SK-N-DZ (cell line): ENCODE data around the gene DAB1.

ENCODE experiments used
- DNase-seq: peaks from one replicate; pipeline ENCODE4 v3.0.0-alpha.2; 2015; ENCODE audit warnings: low spot score

DAB1 gene

GRCh38 chr1:57319791-57320190, 104.1 kb downstream of the DAB1 start:
- DNase-seq: no peak

GRCh38 chr1:57319165-57319564, 104.7 kb downstream of the DAB1 start:
- DNase-seq: no peak

DNA sequence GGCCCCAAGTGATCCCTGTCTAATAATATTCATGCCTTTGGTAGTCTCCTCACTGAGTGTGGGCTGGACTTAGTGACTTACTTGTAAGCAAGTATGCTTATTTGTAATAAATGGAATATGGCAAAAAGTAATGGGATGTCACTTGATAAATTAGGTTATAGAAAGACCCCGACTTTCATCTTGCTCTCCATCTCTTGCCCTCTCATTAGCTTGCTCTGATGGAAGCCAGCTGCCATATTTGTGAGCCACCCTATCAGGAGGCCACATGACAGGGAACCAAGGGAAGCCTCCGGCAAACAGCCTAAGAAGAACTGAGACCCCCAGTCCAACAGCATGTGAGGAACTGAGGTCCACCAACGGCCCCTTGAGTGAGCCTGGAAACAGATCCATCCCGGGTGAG, 107.0 kb downstream of the DAB1 start:
- no peak for DNase-seq

GRCh38 chr1:57316291-57316690, 107.6 kb downstream of the DAB1 start:
- DNase-seq: no peak

DNA sequence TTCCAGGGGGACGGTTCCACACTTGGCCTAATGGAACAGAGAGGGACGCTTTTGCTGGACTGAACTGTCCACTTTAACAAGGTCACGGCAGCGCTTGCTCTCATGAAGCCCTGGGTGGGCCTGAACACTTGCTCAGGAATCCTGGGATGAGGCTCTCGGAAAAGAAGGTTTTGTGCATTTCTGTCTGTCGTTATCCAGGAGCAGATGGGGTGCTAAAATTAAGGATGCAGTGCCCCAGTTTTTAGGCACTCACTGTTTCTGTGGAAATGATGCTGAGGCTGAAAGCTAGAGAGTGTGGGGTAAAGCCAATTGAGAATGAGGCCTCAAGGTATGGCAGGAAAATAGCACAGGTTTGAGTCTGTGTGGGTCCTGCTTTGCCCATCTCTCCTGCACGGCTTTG, 111.0 kb downstream of the DAB1 start:
- DNase-seq: no peak

- no peak for DNase-seq
Observed at GRCh38 chr1:57311411-57311810, 112.4 kb downstream of the DAB1 start.

GRCh38 chr1:57311006-57311405, 112.9 kb downstream of the DAB1 start:
- DNase-seq: no peak

DNA sequence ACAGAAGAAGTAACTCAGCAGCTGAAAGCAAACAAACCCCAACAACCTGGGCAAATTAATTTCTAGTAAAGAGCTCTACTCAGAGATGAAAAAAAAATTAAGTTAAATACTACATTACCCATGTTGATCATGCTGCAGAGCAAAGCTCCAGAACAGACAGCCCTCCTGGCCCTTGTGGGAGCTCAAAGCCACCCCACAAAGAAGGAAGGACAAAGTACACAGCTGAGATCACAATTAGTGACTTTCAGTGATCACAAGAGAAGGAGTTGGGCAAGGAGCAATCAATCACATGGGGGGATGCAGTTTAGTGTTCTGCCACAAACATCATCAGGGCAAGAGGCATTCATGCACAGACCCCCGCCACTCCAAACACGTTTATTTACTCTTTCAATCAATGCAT, 114.2 kb downstream of the DAB1 start:
- no peak for DNase-seq

DNA sequence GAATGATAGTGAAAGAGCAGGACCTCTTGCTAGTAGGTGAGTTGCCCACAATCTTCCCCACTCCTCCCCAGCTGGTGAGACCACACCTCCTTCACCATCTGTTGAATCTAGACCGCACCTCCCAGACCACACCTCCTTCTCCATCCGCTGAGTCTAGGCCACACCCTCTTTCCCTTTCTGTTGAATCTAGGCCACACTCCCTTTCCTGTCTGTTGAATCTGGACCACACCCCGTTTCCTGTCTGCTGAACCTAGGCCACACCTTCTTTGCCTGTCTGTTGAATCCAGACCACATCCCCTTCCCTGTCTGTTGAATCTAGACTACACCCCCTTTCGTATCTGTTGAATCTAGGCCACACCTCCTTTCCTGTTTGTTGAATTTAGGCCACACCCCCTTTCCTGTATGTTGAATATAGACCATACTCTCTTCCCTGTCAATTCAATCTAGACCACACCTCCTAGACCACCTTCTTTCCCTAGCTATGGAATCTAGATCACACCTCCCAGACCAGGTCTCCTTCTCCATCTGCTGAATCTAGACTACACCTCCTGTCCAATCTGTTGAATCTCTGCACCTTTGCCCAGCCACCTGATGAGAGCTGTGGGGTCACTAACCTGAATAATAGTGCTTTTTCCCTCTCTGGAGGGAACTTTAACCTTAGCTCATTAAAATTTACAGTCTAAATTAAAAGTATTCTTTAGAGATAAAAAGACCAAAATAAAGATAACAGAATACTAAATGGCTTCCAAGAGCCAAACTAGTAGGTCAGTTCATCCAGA, 116.3 kb downstream of the DAB1 start:
- DNase-seq: no peak

- DNase-seq: no peak
Observed at GRCh38 chr1:57304591-57304990, 119.3 kb downstream of the DAB1 start.

DNA sequence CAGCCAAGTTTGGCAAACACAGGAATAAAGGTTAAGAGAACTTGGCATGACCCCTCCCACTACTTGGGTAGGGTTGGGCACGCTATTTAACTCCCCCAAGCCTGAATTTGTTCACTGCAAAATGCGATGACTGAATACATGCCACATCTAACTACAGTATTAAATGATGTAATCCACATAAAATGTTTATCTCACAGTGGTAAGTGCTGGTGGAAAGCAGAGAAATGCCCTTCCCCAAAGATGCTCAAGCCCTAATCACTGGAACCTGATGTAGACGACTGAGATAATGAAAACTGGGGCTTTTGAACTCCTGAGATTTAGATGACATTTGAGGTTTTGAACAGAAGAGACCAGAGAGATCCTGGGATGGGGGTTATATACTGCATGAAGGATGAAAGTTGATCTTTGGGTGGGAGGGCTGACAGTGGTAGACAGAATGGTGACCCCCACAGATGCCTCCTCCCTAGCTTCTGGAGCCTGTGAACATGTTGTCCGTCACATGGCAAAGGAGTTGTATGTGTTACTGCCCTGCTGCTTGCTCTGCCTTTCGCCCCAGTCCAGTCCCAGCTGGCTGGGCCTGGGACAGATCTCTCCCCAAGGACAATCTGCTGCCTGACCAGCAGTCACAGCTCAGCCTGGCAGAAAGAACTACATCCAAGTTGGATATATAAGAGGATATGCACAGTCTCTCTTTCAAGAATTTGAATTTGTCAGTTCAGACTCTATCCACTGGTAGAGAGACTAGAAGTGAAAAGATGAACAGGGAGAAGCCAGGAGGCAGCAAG, 120.9 kb downstream of the DAB1 start:
- no peak for DNase-seq

DNA sequence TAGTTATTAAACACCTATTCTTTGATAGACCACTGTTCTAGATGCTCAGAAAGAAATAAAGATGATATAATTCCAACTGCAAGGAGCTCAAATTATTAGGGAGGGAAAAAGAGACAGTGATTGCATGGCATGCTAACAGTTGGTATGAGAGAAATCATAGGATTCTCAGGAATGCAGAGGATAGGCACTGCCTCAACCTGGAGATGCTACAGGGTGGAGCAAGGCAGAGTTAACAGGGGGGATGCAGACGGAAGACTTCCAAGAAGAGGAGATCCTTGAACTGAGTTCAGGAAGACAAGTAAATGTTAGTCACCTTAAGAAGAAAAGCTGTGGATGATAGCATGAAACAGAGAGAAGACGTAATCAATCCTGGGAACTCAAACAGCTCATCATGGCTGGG, 123.7 kb downstream of the DAB1 start:
- DNase-seq: no peak

GRCh38 chr1:57296726-57297250, 127.1 kb downstream of the DAB1 start:
- DNase-seq: no peak

GRCh38 chr1:57295326-57295725, 128.5 kb downstream of the DAB1 start:
- DNase-seq: no peak

DNA sequence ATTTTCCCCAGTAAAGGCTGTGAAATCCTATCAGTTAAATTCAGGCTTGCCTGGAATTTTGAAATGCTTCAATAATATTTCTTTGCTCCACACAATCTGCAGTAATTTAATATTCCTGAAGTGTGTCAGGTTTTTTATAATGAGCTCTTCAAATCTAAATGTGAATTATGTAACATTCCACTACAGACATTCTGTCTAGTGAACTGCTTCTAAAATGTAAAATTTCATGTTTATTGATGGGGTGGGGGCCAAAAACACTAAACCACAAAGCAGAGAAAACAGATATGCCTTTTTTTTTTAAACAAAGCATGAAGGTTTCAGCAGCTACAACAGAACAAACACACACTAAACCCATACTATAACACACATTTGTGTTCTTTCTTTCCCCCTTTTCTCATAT, 129.7 kb downstream of the DAB1 start:
- DNase-seq: no peak

DNA sequence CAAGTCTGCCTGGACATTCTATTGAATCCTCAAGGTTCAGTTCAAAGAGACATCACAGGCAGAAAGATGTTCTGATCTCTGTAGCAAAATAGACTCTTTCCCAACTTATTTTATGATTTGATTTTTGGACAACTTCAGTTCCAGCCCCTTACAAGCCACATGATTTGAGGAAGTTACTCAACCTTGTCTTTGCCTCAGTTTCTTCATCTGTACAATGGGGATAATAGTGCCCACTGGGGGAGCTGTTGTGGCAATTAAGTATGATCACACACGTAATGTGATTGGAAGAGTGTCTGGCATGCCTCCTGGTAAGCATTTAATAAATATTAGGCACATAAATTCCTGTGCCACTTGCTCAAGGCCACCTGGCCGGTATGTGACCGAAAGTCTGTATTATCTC, 130.6 kb downstream of the DAB1 start:
- DNase-seq: no peak

DNA sequence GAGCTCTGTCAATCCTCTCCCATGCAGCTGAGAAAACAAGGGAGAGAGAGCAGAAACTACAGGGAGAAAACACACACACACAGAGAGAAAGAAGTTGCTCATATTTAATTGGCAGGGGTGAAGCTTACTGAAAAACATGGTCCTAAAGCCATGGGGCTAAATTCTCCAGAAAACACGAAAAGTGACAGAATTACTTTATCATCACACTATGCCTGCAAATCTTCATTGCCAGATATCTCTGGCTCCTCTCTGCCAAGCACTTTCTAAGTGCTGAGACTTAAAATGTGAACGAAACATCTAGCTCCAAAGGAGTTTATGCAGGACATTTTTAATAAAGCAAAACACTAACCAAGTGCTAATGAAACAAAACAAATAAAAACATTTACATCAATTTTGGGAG, 134.1 kb downstream of the DAB1 start:
- DNase-seq: no peak

DNA sequence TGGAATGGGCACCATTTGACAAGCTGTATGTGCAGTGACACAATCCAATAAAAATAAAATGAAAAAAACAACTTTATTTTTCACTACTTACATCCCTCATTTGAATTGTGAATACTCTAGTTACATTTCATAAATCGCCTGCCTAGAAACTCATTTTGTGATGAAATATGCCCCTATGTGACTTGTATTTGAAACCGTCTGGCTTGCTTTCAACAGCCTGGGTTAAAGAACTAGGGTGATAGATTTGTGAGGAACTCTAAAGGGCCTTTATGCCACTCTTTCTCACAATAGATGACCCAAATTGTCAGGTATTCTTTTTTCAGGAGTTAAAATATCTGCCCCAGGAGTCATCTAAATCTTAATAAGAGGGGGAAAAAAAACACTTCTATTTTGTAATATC, 137.9 kb downstream of the DAB1 start:
- no peak for DNase-seq

GRCh38 chr1:57282411-57282810, 141.4 kb downstream of the DAB1 start:
- no peak for DNase-seq

DNA sequence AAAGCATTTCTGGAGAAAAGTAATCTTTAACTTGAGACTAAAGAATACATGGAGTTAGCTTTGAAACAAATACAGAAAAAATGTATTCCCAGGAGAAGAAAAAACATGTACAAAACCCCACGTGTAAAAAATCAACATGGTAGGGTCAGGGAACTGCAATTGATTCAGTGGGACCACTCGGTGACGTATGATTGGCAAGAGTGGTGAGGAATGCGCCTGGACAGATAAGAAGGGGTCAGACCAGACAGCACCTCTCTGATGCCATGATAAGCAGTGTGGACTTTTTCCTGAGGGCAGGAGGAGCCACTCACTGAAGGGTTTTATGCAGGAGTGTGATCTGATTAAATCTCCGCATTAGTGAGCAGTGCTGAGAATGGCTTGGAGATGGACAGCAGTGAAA, 142.5 kb downstream of the DAB1 start:
- no peak for DNase-seq

DNA sequence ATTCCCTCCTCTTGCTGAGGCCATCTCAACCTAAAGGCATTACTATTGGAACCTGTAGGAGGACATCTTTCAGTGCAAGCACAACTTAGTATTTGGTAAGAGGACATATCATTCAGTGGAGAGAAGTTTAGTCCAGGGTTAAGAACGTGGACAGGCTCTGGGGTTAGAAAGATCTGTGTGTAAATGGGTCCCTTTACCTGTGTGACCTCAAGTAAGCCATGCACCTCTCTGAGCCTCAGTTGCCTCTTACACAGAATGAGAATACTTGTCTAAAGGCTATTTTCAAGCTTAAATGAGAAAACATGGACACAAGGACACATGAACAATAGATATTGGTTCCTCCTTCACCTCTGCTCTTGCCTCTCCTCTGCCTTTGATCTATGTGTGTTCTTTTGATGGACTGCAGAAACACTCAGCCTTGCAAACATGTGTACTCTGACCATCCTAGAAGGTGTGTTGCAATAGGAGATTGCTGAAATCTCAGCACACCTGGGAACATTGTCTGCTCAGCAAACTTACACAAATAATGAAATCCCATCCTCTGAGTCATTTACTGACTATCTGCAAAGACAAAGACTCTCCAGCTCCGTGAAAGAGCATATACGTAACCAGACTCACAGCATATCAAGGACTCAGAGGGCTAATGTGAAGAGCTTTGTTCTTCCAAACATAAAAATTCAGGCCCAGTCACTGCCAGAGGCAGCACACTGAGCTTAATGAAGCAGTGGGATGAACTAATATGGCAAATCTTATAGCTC, 143.8 kb downstream of the DAB1 start:
- DNase-seq: no peak

- DNase-seq: no peak
Observed at GRCh38 chr1:57278558-57278957, 145.3 kb downstream of the DAB1 start.
